ENCODE results near the gene OR52E4. TPM values are rescaled to one million over a fixed set of nuclear protein-coding genes. Genes with fewer than 3 reads are reported as not detected.

Gene OR52E4
- total RNA-seq, 1 experiment from 2014 or later: not detected

GRCh38 chr11:5930614-5931013, 50.2 kb downstream of the OR52E4 start:
- Histone ChIP-seq H3K4me3 (ENCODE audit: low read depth, low read length, poor library complexity, severe bottlenecking) (no peak overlapping the region), H3K9me3 (ENCODE audit: low read depth, low read length, poor library complexity, severe bottlenecking) (no peaks in the 10 kb centered on the region), H3K27ac (ENCODE audit: low read depth, low read length, poor library complexity, severe bottlenecking) (no peak overlapping the region), H3K36me3 (ENCODE audit: insufficient read depth, low read length, poor library complexity, severe bottlenecking) (no peaks in the 10 kb centered on the region), H3K27me3 (replicated peaks; ENCODE audit: insufficient read depth, low read depth, low read length, poor library complexity) (no peaks in the 10 kb centered on the region), H3K4me1 (ENCODE audit: insufficient read depth, low read length, poor library complexity, severe bottlenecking) (no peaks in the 10 kb centered on the region)
- CTCF ChIA-PET: no interaction called here
- no TSS peak for BruUV-seq (replicated peaks)
- intact Hi-C loops (cut with micrococcal nuclease; ENCODE audit: unreplicated experiment): no loop called here
- POLR2A ChIA-PET (ENCODE audit: low non-redundant PET): no interaction called here
- TF ChIP-seq EZH2 (IDR thresholded peaks at IDR 0.05; ENCODE audit: borderline replicate concordance, low read depth, low read length, poor library complexity, severe bottlenecking) (no peak), CTCF (conservative IDR thresholded peaks at IDR 0.05; ENCODE audit: low read depth, low read length) (no peak)
- no peak for DNase-seq (ENCODE audit: low spot score)

- ChIA-PET CTCF (no interaction called here), POLR2A (ENCODE audit: low non-redundant PET) (no interaction called here)
- DNase-seq (ENCODE audit: low spot score): no peak
- BruUV-seq (replicated peaks): no TSS peak
- Histone ChIP-seq H3K27ac (ENCODE audit: low read depth, low read length, poor library complexity, severe bottlenecking) (no peak overlapping the region), H3K9me3 (ENCODE audit: low read depth, low read length, poor library complexity, severe bottlenecking) (no peaks in the 10 kb centered on the region), H3K27me3 (replicated peaks; ENCODE audit: insufficient read depth, low read depth, low read length, poor library complexity) (no peaks in the 10 kb centered on the region), H3K36me3 (ENCODE audit: insufficient read depth, low read length, poor library complexity, severe bottlenecking) (no peaks in the 10 kb centered on the region), H3K4me3 (ENCODE audit: low read depth, low read length, poor library complexity, severe bottlenecking) (no peak overlapping the region), H3K4me1 (ENCODE audit: insufficient read depth, low read length, poor library complexity, severe bottlenecking) (no peaks in the 10 kb centered on the region)
- intact Hi-C loops (cut with micrococcal nuclease; ENCODE audit: unreplicated experiment): no loop called here
- TF ChIP-seq EZH2 (IDR thresholded peaks at IDR 0.05; ENCODE audit: borderline replicate concordance, low read depth, low read length, poor library complexity, severe bottlenecking) (no peak), CTCF (conservative IDR thresholded peaks at IDR 0.05; ENCODE audit: low read depth, low read length) (no peak)
Measured at GRCh38 chr11:5931061-5931460, 50.6 kb downstream of the OR52E4 start.

GRCh38 chr11:5932671-5933070, 52.2 kb downstream of the OR52E4 start:
- ChIA-PET CTCF (no interaction called here), POLR2A (ENCODE audit: low non-redundant PET) (no interaction called here)
- intact Hi-C loops (cut with micrococcal nuclease; ENCODE audit: unreplicated experiment): no loop called here
- H3K4me3 ChIP-seq (ENCODE audit: low read depth, low read length, poor library complexity, severe bottlenecking): no peak overlapping the region
- no peaks in the 10 kb centered on the region for H3K4me1 ChIP-seq (ENCODE audit: insufficient read depth, low read length, poor library complexity, severe bottlenecking)
- no peaks in the 10 kb centered on the region for H3K9me3 ChIP-seq (ENCODE audit: low read depth, low read length, poor library complexity, severe bottlenecking)
- TF ChIP-seq EZH2 (IDR thresholded peaks at IDR 0.05; ENCODE audit: borderline replicate concordance, low read depth, low read length, poor library complexity, severe bottlenecking) (no peak), CTCF (conservative IDR thresholded peaks at IDR 0.05; ENCODE audit: low read depth, low read length) (no peak)
- no peak for DNase-seq (ENCODE audit: low spot score)
- BruUV-seq (replicated peaks): no TSS peak
- H3K27ac ChIP-seq (ENCODE audit: low read depth, low read length, poor library complexity, severe bottlenecking): no peak overlapping the region
- no peaks in the 10 kb centered on the region for H3K36me3 ChIP-seq (ENCODE audit: insufficient read depth, low read length, poor library complexity, severe bottlenecking)
- no peaks in the 10 kb centered on the region for H3K27me3 ChIP-seq (replicated peaks; ENCODE audit: insufficient read depth, low read depth, low read length, poor library complexity)

All from A673 (cell line).